ENCODE data around the gene PDZRN3. TPM values are rescaled to one million over a fixed set of nuclear protein-coding genes. Genes with fewer than 3 reads are reported as not detected.

The PDZRN3 gene
- total and polyA plus RNA-seq, 2 donors (not counting 1 experiment from before 2014, with no cell fraction given), result 14.6 to 56.3 TPM

DNA sequence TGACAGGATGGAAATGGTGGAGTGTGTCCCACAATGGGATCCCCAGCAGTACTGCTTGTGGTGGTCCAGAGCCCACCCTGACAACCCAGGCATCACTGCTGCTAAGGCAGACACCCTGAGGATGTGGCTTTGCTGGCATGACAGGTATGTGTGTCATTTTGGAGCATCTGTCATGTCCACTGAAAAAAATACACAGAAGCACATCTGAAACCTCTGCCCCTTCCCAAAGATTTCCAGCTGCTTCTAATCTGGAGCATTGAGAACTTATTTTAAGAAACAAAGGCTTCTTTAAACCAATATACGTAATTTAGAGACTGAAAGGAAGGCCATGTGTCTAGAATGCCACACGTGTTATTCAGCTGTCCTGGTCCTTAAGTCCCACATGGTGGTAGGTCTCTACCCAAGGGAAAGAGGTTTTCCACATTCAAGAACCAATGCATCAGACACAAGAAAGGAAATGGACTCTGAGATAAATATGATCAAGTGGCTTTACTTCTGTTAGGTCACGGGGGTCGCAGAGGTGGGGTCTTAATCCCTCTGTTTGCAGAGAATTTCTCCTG is 88.3 kb downstream of the PDZRN3 start:
- H3K4me1 ChIP-seq (ENCODE audit: control insufficient read depth, extremely low read depth, insufficient read depth, low read length), result peaks cover 3% of the 10 kb centered on the region
- no peaks in the 10 kb centered on the region for H4K20me1 ChIP-seq (ENCODE audit: control insufficient read depth, extremely low read depth, insufficient read depth, low read length)

DNA sequence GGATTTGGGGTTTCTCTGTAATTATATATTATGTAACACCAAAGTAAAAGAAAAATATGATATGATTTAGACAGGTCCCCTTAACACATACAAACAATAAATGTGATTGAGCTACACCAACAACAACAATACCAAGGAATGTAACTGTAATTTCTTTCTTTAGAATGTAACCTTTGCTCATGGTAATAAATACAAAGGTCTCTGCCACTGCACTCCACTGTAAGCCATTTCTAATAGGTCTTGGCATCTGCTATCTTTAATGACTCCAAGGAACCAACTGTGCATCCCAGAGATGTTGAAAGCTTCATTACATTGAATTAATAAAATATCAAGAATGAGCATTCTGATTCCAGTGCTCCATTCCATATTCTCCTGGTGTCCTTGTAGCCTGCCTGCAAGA is 88.8 kb downstream of the PDZRN3 start:
- Histone ChIP-seq H4K20me1 (ENCODE audit: control insufficient read depth, extremely low read depth, insufficient read depth, low read length) (no peaks in the 10 kb centered on the region), H3K27ac (ENCODE audit: insufficient read depth, low read length) (no peak overlapping the region), H3K4me1 (ENCODE audit: control insufficient read depth, extremely low read depth, insufficient read depth, low read length) (peaks cover 3% of the 10 kb centered on the region), H3K27me3 (ENCODE audit: control insufficient read depth, insufficient read depth, low read length) (no peaks in the 10 kb centered on the region), H3K79me2 (ENCODE audit: control insufficient read depth, insufficient read depth, low read length) (peaks cover 1% of the 10 kb centered on the region), H3K4me2 (ENCODE audit: extremely low read depth, insufficient read depth, low read length) (no peak overlapping the region), H3K36me3 (ENCODE audit: control insufficient read depth, insufficient read depth, low read length) (no peaks in the 10 kb centered on the region), H3K9me3 (ENCODE audit: control insufficient read depth, insufficient read depth, low read depth, low read length) (no peaks in the 10 kb centered on the region), H3K4me3 (replicated peaks in 1 of 4; ENCODE audit: control extremely low read depth in 1 of 4, insufficient read depth in 1 of 4, low read depth in 3 of 4, low read length in 4 of 4) (no peak overlapping the region), H2AFZ (ENCODE audit: low read length) (no peak overlapping the region), H3K9ac (ENCODE audit: insufficient read depth, low read length) (no peak overlapping the region)
- TF ChIP-seq EZH2 (IDR thresholded peaks at IDR 0.05; ENCODE audit: low read length, missing control alignments) (no peak), CTCF (conservative IDR thresholded peaks at IDR 0.05 in 1 of 2, IDR thresholded peaks at IDR 0.05 in 1 of 2; ENCODE audit: low read depth in 1 of 2, low read length in 2 of 2) (no peak)
- DNase-seq (ENCODE audit: low read depth in 2 of 2), result no peak

More for the DNA sequence above, 88.3 kb downstream of the PDZRN3 start:
- Histone ChIP-seq H2AFZ (ENCODE audit: low read length) (no peak overlapping the region), H3K36me3 (ENCODE audit: control insufficient read depth, insufficient read depth, low read length) (no peaks in the 10 kb centered on the region), H3K4me2 (ENCODE audit: extremely low read depth, insufficient read depth, low read length) (no peak overlapping the region), H3K4me3 (replicated peaks in 1 of 4; ENCODE audit: control extremely low read depth in 1 of 4, insufficient read depth in 1 of 4, low read depth in 3 of 4, low read length in 4 of 4) (no peak overlapping the region), H3K9ac (ENCODE audit: insufficient read depth, low read length) (no peak overlapping the region), H3K9me3 (ENCODE audit: control insufficient read depth, insufficient read depth, low read depth, low read length) (no peaks in the 10 kb centered on the region), H3K27ac (ENCODE audit: insufficient read depth, low read length) (no peak overlapping the region), H3K27me3 (ENCODE audit: control insufficient read depth, insufficient read depth, low read length) (no peaks in the 10 kb centered on the region), H3K79me2 (ENCODE audit: control insufficient read depth, insufficient read depth, low read length) (peaks cover 1% of the 10 kb centered on the region)
- DNase-seq (ENCODE audit: low read depth in 2 of 2), result no peak
- TF ChIP-seq EZH2 (IDR thresholded peaks at IDR 0.05; ENCODE audit: low read length, missing control alignments) (no peak), CTCF (conservative IDR thresholded peaks at IDR 0.05 in 1 of 2, IDR thresholded peaks at IDR 0.05 in 1 of 2; ENCODE audit: low read depth in 1 of 2, low read length in 2 of 2) (no peak)

DNA sequence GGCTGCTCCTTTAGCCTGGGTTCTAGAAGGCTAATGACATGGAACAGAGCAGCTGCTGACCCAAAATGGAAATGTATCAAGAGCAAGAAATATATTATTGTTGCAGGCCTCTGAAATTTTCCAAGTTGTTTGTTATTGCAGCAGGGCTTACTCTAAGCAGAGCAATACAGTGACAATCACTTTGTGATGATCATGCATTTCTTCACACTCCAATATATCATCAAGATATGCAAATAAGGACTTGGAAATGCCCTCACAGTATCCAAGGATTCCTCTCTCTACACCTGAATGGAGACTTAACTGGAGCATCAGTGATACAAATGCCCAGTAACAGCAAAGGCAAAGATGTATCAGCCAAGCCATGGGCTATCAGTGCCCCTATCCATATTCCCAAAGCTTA is 89.6 kb downstream of the PDZRN3 start:
- TF ChIP-seq EZH2 (IDR thresholded peaks at IDR 0.05; ENCODE audit: low read length, missing control alignments), result no peak
- no peak for TF ChIP-seq CTCF (conservative IDR thresholded peaks at IDR 0.05 in 1 of 2, IDR thresholded peaks at IDR 0.05 in 1 of 2; ENCODE audit: low read depth in 1 of 2, low read length in 2 of 2)
- Histone ChIP-seq H4K20me1 (ENCODE audit: control insufficient read depth, extremely low read depth, insufficient read depth, low read length) (no peaks in the 10 kb centered on the region), H3K79me2 (ENCODE audit: control insufficient read depth, insufficient read depth, low read length) (peaks cover 1% of the 10 kb centered on the region), H3K27ac (ENCODE audit: insufficient read depth, low read length) (no peak overlapping the region), H3K4me1 (ENCODE audit: control insufficient read depth, extremely low read depth, insufficient read depth, low read length) (peaks cover 3% of the 10 kb centered on the region), H3K9ac (ENCODE audit: insufficient read depth, low read length) (no peak overlapping the region), H2AFZ (ENCODE audit: low read length) (no peak overlapping the region), H3K4me3 (replicated peaks in 1 of 4; ENCODE audit: control extremely low read depth in 1 of 4, insufficient read depth in 1 of 4, low read depth in 3 of 4, low read length in 4 of 4) (no peak overlapping the region), H3K36me3 (ENCODE audit: control insufficient read depth, insufficient read depth, low read length) (no peaks in the 10 kb centered on the region), H3K27me3 (ENCODE audit: control insufficient read depth, insufficient read depth, low read length) (no peaks in the 10 kb centered on the region), H3K4me2 (ENCODE audit: extremely low read depth, insufficient read depth, low read length) (no peak overlapping the region), H3K9me3 (ENCODE audit: control insufficient read depth, insufficient read depth, low read depth, low read length) (no peaks in the 10 kb centered on the region)
- DNase-seq (ENCODE audit: low read depth in 2 of 2), result no peak

Measured in fibroblast of lung (primary cell).